Hepatocyte (in vitro differentiated cells): ENCODE measurements around the gene KCNMA1. TPM values are rescaled to one million over a fixed set of nuclear protein-coding genes. Genes with fewer than 3 reads are reported as not detected.

Experiments
- DNase-seq: peaks from one replicate; pipeline ENCODE4 v3.0.0-alpha.2; 2016; ENCODE audit warnings: low spot score
- H2AFZ ChIP-seq: fragments of 200-600 bp; sonication (generic); 2 replicates; pipeline ENCODE4 v1.6.0; 2016; ENCODE audit warnings: antibody characterized with exemption, mild to moderate bottlenecking
- H3K27ac ChIP-seq: fragments of 200-600 bp; sonication (generic); 2 replicates; pipeline ENCODE4 v1.5.1; 2016; ENCODE audit warnings: mild to moderate bottlenecking
- H3K27me3 ChIP-seq: fragments of 200-600 bp; sonication (generic); 2 replicates; pipeline ENCODE4 v1.6.1; 2016
- H3K36me3 ChIP-seq: fragments of 200-600 bp; sonication (generic); replicated peaks from 2 replicates; pipeline ENCODE4 v1.5.1; 2016; ENCODE audit warnings: low read depth; ENCODE audit not compliant: insufficient read depth
- H3K4me1 ChIP-seq: fragments of 200-600 bp; sonication (generic); 2 replicates; pipeline ENCODE4 v1.5.1; 2016; ENCODE audit warnings: mild to moderate bottlenecking, moderate library complexity; ENCODE audit not compliant: insufficient read depth
- H3K4me2 ChIP-seq: fragments of 200-600 bp; sonication (generic); 2 replicates; pipeline ENCODE4 v1.6.0; 2016
- H3K4me3 ChIP-seq: fragments of 200-600 bp; sonication (generic); 2 replicates; pipeline ENCODE4 v1.5.1; 2016; ENCODE audit warnings: mild to moderate bottlenecking
- H3K79me2 ChIP-seq: fragments of 200-600 bp; sonication (generic); 2 replicates; pipeline ENCODE4 v1.6.0; 2017; ENCODE audit warnings: mild to moderate bottlenecking
- H3K9me2 ChIP-seq: fragments of 200-600 bp; sonication (generic); replicated peaks from 2 replicates; pipeline ENCODE4 v1.6.0; 2017; ENCODE audit warnings: mild to moderate bottlenecking; ENCODE audit not compliant: insufficient read depth
- H3K9me3 ChIP-seq: fragments of 200-600 bp; sonication (generic); 2 replicates; pipeline ENCODE4 v1.5.1; 2016; ENCODE audit warnings: low read depth, mild to moderate bottlenecking
- H4K20me1 ChIP-seq: fragments of 200-600 bp; sonication (generic); 2 replicates; pipeline ENCODE4 v1.6.0; 2016; ENCODE audit warnings: mild to moderate bottlenecking; ENCODE audit not compliant: insufficient read depth, poor library complexity, severe bottlenecking
- EZH2 ChIP-seq: fragments of 200-600 bp; sonication (generic); IDR thresholded peaks from 2 replicates; pipeline ENCODE4 v1.6.1; 2016; ENCODE audit warnings: antibody characterized with exemption, mild to moderate bottlenecking, borderline replicate concordance
- EZH2phosphoT487 ChIP-seq: fragments of 200-600 bp; sonication (generic); IDR thresholded peaks from one replicate; pipeline ENCODE4 v1.6.1; 2018; ENCODE audit warnings: antibody characterized with exemption, mild to moderate bottlenecking, low read depth, moderate library complexity; ENCODE audit not compliant: unreplicated experiment, severe bottlenecking
- WGBS: methylation state at CpG from one replicate; pipeline ENCODE4 v1.1.6; 2016; ENCODE audit warnings: low lambda C conversion rate; ENCODE audit errors: missing lambda C conversion rate; 5-methylcytosine and 5-hydroxymethylcytosine counted together
- polyA plus RNA-seq: library from polyadenylated mRNA; unstranded; fragments of >200 nt; fragmentation: Nextera tagmentation; extraction: Ambion mirVana; gene quantifications from 2 replicates; pipeline ENCODE4 v1.2.1, GENCODE V29; 2016
- total RNA-seq: library from RNA; depleted of rRNA; stranded (reverse); fragments of >200 nt; gene quantifications from 2 replicates; pipeline ENCODE4 v1.2.3, GENCODE V29; 2014
- TF ChIP-seq, protein P1 (sequence below): fragments of 200-600 bp; sonication (generic); IDR thresholded peaks from 2 replicates; pipeline ENCODE4 v1.5.1; 2016; ENCODE audit warnings: antibody characterized with exemption, mild to moderate bottlenecking; ENCODE audit not compliant: poor library complexity

The KCNMA1 gene
- total and polyA plus RNA-seq, 2 experiments from 2014 or later: 42.6 to 73.3 TPM

- no peak for DNase-seq
- H3K4me2 ChIP-seq: peak overlapping the region; percentile 49
- H3K36me3 ChIP-seq: no peaks in the 10 kb centered on the region
- no peaks in the 10 kb centered on the region for H3K9me2 ChIP-seq
- H3K79me2 ChIP-seq: peaks cover 3% of the 10 kb centered on the region
- no peaks in the 10 kb centered on the region for H3K9me3 ChIP-seq
- H2AFZ ChIP-seq: no peak overlapping the region
- peaks cover 24% of the 10 kb centered on the region for H3K4me1 ChIP-seq
- TF ChIP-seq, protein P1, sequence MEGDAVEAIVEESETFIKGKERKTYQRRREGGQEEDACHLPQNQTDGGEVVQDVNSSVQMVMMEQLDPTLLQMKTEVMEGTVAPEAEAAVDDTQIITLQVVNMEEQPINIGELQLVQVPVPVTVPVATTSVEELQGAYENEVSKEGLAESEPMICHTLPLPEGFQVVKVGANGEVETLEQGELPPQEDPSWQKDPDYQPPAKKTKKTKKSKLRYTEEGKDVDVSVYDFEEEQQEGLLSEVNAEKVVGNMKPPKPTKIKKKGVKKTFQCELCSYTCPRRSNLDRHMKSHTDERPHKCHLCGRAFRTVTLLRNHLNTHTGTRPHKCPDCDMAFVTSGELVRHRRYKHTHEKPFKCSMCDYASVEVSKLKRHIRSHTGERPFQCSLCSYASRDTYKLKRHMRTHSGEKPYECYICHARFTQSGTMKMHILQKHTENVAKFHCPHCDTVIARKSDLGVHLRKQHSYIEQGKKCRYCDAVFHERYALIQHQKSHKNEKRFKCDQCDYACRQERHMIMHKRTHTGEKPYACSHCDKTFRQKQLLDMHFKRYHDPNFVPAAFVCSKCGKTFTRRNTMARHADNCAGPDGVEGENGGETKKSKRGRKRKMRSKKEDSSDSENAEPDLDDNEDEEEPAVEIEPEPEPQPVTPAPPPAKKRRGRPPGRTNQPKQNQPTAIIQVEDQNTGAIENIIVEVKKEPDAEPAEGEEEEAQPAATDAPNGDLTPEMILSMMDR: no peak
- TF ChIP-seq EZH2phosphoT487 (no peak), EZH2 (no peak)
- peak overlapping the region; percentile 13 for H3K27ac ChIP-seq
- 78% methylated on average over 4 of the region's 4 CpGs for WGBS
- H3K4me3 ChIP-seq: no peak overlapping the region
- no peaks in the 10 kb centered on the region for H3K27me3 ChIP-seq
- no peaks in the 10 kb centered on the region for H4K20me1 ChIP-seq
Measured at GRCh38 chr10:77431980-77432797, 205.4 kb downstream of the KCNMA1 start.

DNA sequence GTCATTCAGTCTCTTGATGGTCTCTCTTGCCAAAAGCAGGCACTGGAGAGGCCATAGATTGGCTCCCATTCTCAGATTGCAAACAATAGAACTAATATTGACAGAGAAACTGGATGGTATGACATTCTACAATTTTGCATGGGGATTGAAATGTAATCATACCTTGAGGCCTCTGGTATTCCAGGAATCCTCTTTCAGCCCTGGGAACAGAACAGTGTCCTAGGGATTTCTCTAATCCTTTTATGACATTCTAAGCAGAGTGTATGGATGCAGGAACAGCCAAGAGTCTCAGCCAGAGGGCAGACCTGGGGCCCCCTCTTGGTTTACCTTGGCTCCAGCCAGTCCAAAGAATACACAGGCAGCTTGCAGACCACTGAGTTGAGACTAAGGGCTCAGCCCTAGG is 206.4 kb downstream of the KCNMA1 start:
- Histone ChIP-seq H3K9me2 (no peaks in the 10 kb centered on the region), H3K79me2 (peaks cover 3% of the 10 kb centered on the region), H3K4me3 (no peak overlapping the region), H3K4me2 (peak overlapping the region; percentile 49), H2AFZ (no peak overlapping the region), H3K4me1 (peaks cover 24% of the 10 kb centered on the region), H3K27me3 (no peaks in the 10 kb centered on the region), H3K27ac (peak overlapping the region; percentile 25), H4K20me1 (no peaks in the 10 kb centered on the region), H3K36me3 (no peaks in the 10 kb centered on the region), H3K9me3 (no peaks in the 10 kb centered on the region)
- no peak for TF ChIP-seq EZH2phosphoT487
- TF ChIP-seq EZH2: no peak
- TF ChIP-seq, protein P1: no peak
- DNase-seq: peak; percentile 55

DNA sequence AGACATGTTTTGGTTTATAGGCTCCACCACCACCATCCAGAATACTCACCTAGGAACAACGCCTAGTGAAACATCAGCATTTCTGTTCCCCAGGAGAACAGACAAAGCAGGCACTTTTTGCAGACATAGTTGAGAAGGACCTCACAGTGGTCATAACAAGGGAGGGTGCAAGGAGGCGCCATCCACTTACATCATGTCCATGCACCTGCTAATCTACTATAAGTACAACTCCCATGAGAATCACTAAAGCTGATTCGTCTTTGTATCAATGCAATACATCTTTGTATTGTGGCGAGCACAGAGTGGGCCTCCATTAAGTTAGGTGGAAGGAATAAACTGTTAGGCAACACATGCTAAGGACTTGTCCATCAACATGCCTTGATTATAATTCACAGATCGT is 207.1 kb downstream of the KCNMA1 start:
- no peak overlapping the region for H3K4me3 ChIP-seq
- TF ChIP-seq, protein P1: no peak
- no peak for TF ChIP-seq EZH2
- TF ChIP-seq EZH2phosphoT487: no peak
- WGBS: 93% methylated on average over 5 of the region's 5 CpGs
- H3K4me1 ChIP-seq: peaks cover 24% of the 10 kb centered on the region
- peak overlapping the region; percentile 25 for H3K27ac ChIP-seq
- no peaks in the 10 kb centered on the region for H4K20me1 ChIP-seq
- no peak overlapping the region for H2AFZ ChIP-seq
- no peak for DNase-seq
- H3K79me2 ChIP-seq: peaks cover 3% of the 10 kb centered on the region
- no peaks in the 10 kb centered on the region for H3K36me3 ChIP-seq
- H3K4me2 ChIP-seq: no peak overlapping the region
- no peaks in the 10 kb centered on the region for H3K9me2 ChIP-seq
- H3K27me3 ChIP-seq: no peaks in the 10 kb centered on the region
- no peaks in the 10 kb centered on the region for H3K9me3 ChIP-seq
